H1 (cell line): ENCODE data around the gene FBXO8. TPM values are rescaled to one million over a fixed set of nuclear protein-coding genes. Genes with fewer than 3 reads are reported as not detected.

ENCODE experiments used
- CTCF ChIA-PET: fragments of 300-600 bp; sonication (Branson Sonifier 250); formaldehyde crosslinking; loops from one replicate; lab custom pipeline; 2021; ENCODE audit not compliant: partially characterized antibody; lab: Charles Lee
- POLR2A ChIA-PET: fragments of 300-600 bp; sonication (Branson Sonifier 250); formaldehyde crosslinking; loops from one replicate; lab custom pipeline; 2021; ENCODE audit warnings: inconsistent platforms; ENCODE audit not compliant: partially characterized antibody; lab: Charles Lee
- DNase-seq, 2 experiments: peaks; one replicate each; pipeline versions ENCODE4 v3.0.0 to v3.0.0-alpha.2; 2010 to 2022; ENCODE audit warnings: low spot score in 2 of 2, low read depth in 1 of 2, mixed read lengths in 1 of 2
- FAIRE-seq: peaks from 2 replicates; lab custom pipeline; 2011; peaks lifted over from hg19 to GRCh38; lab: Jason Lieb, UNC
- H2AFZ ChIP-seq: 2 replicates; pipeline ENCODE4 v1.8.1; 2012; ENCODE audit warnings: low read length, inconsistent platforms
- H2AK5ac ChIP-seq: 2 replicates; pipeline ENCODE4 v1.6.1; 2013; ENCODE audit warnings: low read depth, low read length
- H2BK120ac ChIP-seq: replicated peaks from 2 replicates; pipeline ENCODE3; 2013; ENCODE audit warnings: low read depth, low read length, inconsistent platforms
- H2BK12ac ChIP-seq: 2 replicates; pipeline ENCODE4 v1.6.1; 2013; ENCODE audit warnings: low read depth, low read length
- H2BK15ac ChIP-seq: 2 replicates; pipeline ENCODE4 v1.6.1; 2013; ENCODE audit warnings: low read length
- H2BK20ac ChIP-seq: 2 replicates; pipeline ENCODE4 v1.6.1; 2013; ENCODE audit warnings: low read length
- H2BK5ac ChIP-seq: 2 replicates; pipeline ENCODE4 v1.6.1; 2013; ENCODE audit warnings: low read depth, low read length
- H3K14ac ChIP-seq: 2 replicates; pipeline ENCODE4 v1.6.1; 2013; ENCODE audit warnings: inconsistent platforms; ENCODE audit not compliant: insufficient read length
- H3K18ac ChIP-seq: 2 replicates; pipeline ENCODE4 v1.6.1; 2013; ENCODE audit warnings: low read length; ENCODE audit errors: extremely low read depth
- H3K23ac ChIP-seq: 2 replicates; pipeline ENCODE4 v1.6.1; 2013; ENCODE audit warnings: inconsistent platforms; ENCODE audit not compliant: insufficient read length
- H3K23me2 ChIP-seq: 2 replicates; pipeline ENCODE4 v1.6.1; 2013; ENCODE audit warnings: low read depth, low read length
- H3K27ac ChIP-seq: 2 replicates; pipeline ENCODE4 v1.6.1; 2011; ENCODE audit warnings: low read depth, low read length, inconsistent platforms
- H3K27me3 ChIP-seq, 4 experiments: replicated peaks in 1 of 4; 1 replicate in 1 of 4; 2 replicates in 3 of 4; pipeline versions ENCODE4 v1.6.1 to v1.8.1; 2011 to 2013; ENCODE audit warnings: low read length in 3 of 4, mild to moderate bottlenecking in 3 of 4, inconsistent platforms in 2 of 4, mixed read lengths in 2 of 4, moderate library complexity in 1 of 4; ENCODE audit not compliant: control insufficient read depth in 3 of 4, insufficient read depth in 3 of 4; ENCODE audit errors: extremely low read depth in 1 of 4
- H3K36me3 ChIP-seq, 4 experiments: 2 replicates each; pipeline versions ENCODE4 v1.6.1 to v1.8.1; 2011 to 2013; ENCODE audit warnings: mild to moderate bottlenecking in 4 of 4, low read length in 3 of 4, moderate library complexity in 2 of 4, control low read depth in 1 of 4, inconsistent platforms in 1 of 4; ENCODE audit not compliant: insufficient read depth in 4 of 4, control insufficient read depth in 2 of 4
- H3K4ac ChIP-seq: replicated peaks from 2 replicates; pipeline ENCODE3; 2013; ENCODE audit warnings: low read length, low read depth, mixed read lengths, inconsistent platforms; ENCODE audit not compliant: insufficient read length
- H3K4me1 ChIP-seq, 4 experiments: replicated peaks in 1 of 4; 1 replicate in 1 of 4; 2 replicates in 3 of 4; pipeline versions ENCODE4 v1.6.1 to v1.8.1; 2011 to 2013; ENCODE audit warnings: low read length in 3 of 4, inconsistent platforms in 2 of 4, mixed read lengths in 1 of 4; ENCODE audit not compliant: insufficient read depth in 4 of 4, control insufficient read depth in 3 of 4
- H3K4me2 ChIP-seq, 2 experiments: 2 replicates each; pipeline versions ENCODE4 v1.6.1 to v1.8.1; 2011 to 2013; ENCODE audit warnings: low read depth in 2 of 2, low read length in 2 of 2, control low read depth in 1 of 2, inconsistent platforms in 1 of 2, mild to moderate bottlenecking in 1 of 2; ENCODE audit not compliant: insufficient read depth in 1 of 2
- H3K4me3 ChIP-seq, 4 experiments: fragments of 200-600, 300-600 bp in 1 of 4; sonication (generic), shearing (Covaris generic), sonication (Bioruptor Twin) in 1 of 4; 2 replicates each; pipeline versions ENCODE4 v1.5.1 to v1.8.1; 2011 to 2016; ENCODE audit warnings: low read length in 4 of 4, low read depth in 3 of 4, control low read depth in 2 of 4, inconsistent platforms in 2 of 4, mild to moderate bottlenecking in 2 of 4, mixed read lengths in 1 of 4, moderate library complexity in 1 of 4; ENCODE audit not compliant: insufficient read depth in 2 of 4; ENCODE audit errors: extremely low read depth in 1 of 4
- H3K56ac ChIP-seq: replicated peaks from 2 replicates; pipeline ENCODE3; 2013; ENCODE audit warnings: low read depth, mild to moderate bottlenecking, mixed read lengths, low read length, inconsistent platforms; ENCODE audit not compliant: insufficient read length
- H3K79me1 ChIP-seq: 2 replicates; pipeline ENCODE4 v1.6.1; 2013; ENCODE audit warnings: low read depth, low read length, control low read depth
- H3K79me2 ChIP-seq, 2 experiments: 2 replicates each; pipeline versions ENCODE4 v1.6.1 to v1.8.1; 2012 to 2013; ENCODE audit warnings: low read length in 2 of 2, mild to moderate bottlenecking in 2 of 2, inconsistent platforms in 1 of 2; ENCODE audit not compliant: insufficient read depth in 2 of 2, control insufficient read depth in 1 of 2
- H3K9ac ChIP-seq, 4 experiments: replicated peaks in 1 of 4; 1 replicate in 1 of 4; 2 replicates in 3 of 4; pipeline versions ENCODE4 v1.6.1 to v1.8.1; 2011 to 2013; ENCODE audit warnings: low read depth in 3 of 4, low read length in 3 of 4, control low read depth in 2 of 4, mild to moderate bottlenecking in 2 of 4, moderate library complexity in 2 of 4, inconsistent platforms in 1 of 4; ENCODE audit errors: extremely low read depth in 1 of 4
- H3K9me3 ChIP-seq, 2 experiments: 2 replicates each; pipeline versions ENCODE4 v1.6.1 to v1.8.1; 2012 to 2013; ENCODE audit warnings: mild to moderate bottlenecking in 2 of 2, moderate library complexity in 2 of 2, control low read depth in 1 of 2, inconsistent platforms in 1 of 2, low read depth in 1 of 2, low read length in 1 of 2, mixed read lengths in 1 of 2; ENCODE audit not compliant: insufficient read depth in 2 of 2
- H4K20me1 ChIP-seq, 2 experiments: replicated peaks in 1 of 2; 2 replicates each; pipeline versions ENCODE3 to v1.8.1; 2011 to 2013; ENCODE audit warnings: inconsistent platforms in 2 of 2, low read length in 2 of 2, mild to moderate bottlenecking in 1 of 2; ENCODE audit not compliant: insufficient read depth in 2 of 2, control insufficient read depth in 1 of 2
- H4K5ac ChIP-seq: 2 replicates; pipeline ENCODE4 v1.6.1; 2013; ENCODE audit warnings: low read length, low read depth, mixed read lengths, inconsistent platforms; ENCODE audit not compliant: insufficient read length
- H4K8ac ChIP-seq: 2 replicates; pipeline ENCODE4 v1.8.0; 2013; ENCODE audit warnings: mild to moderate bottlenecking, moderate library complexity, low read length, inconsistent platforms; ENCODE audit not compliant: insufficient read depth; ENCODE audit errors: extremely low read depth
- H4K91ac ChIP-seq: replicated peaks from 2 replicates; pipeline ENCODE3; 2013; ENCODE audit warnings: low read length, mixed read lengths, inconsistent platforms; ENCODE audit not compliant: insufficient read length
- CHD2 ChIP-seq: IDR thresholded peaks from 2 replicates; pipeline ENCODE4 v1.6.1; 2012; ENCODE audit warnings: low read length, improper control_type of control experiment
- KDM1A ChIP-seq: fragments of 200-600, 300-600 bp; sonication (generic); IDR thresholded peaks from 2 replicates; pipeline ENCODE4 v1.7.1; 2016; ENCODE audit warnings: mild to moderate bottlenecking, low read length, borderline replicate concordance
- SIX5 ChIP-seq: IDR thresholded peaks from 2 replicates; pipeline ENCODE4 v1.6.1; 2011; ENCODE audit warnings: mild to moderate bottlenecking, low read depth, low read length
- SUZ12 ChIP-seq: fragments of 200-600 bp; sonication (generic); IDR thresholded peaks from 2 replicates; pipeline ENCODE4 v1.6.1; 2012; ENCODE audit warnings: mild to moderate bottlenecking, inconsistent platforms, low read length, moderate library complexity, mixed read lengths
- WGBS, 2 experiments: shearing (Covaris generic) in 1 of 2; methylation state at CpG; one replicate each; pipeline versions ENCODE4 v1.1.6 to v1.1.7; 2013 to 2015; ENCODE audit warnings: low lambda C conversion rate in 2 of 2, mixed read lengths in 2 of 2, inconsistent platforms in 1 of 2, low coverage in 1 of 2, missing lambda C conversion rate in 1 of 2; ENCODE audit not compliant: insufficient replicate concordance in 2 of 2, insufficient coverage in 1 of 2, insufficient read length in 1 of 2; ENCODE audit errors: extremely low coverage in 1 of 2, missing lambda C conversion rate in 1 of 2; 5-methylcytosine and 5-hydroxymethylcytosine counted together
- polyA plus RNA-seq, 7 experiments: library from polyadenylated mRNA; depleted of rRNA in 3 of 7; stranded (reverse) in 5 of 7; unstranded in 2 of 7; fragments of >200 nt in 5 of 7; fragments of 200-250 nt in 2 of 7; gene quantifications; 1 replicate in 5 of 7; 2 replicates in 1 of 7; 4 replicates in 1 of 7; pipeline versions ENCODE4 v1.2.1 to v1.2.3, GENCODE V29; 2011 to 2013; ENCODE audit warnings: missing spikeins in 2 of 7, mixed read lengths in 2 of 7
- total RNA-seq: library from RNA; stranded (reverse); fragmentation: NEBNext Ultra II Directional; extraction: Animal tissue kit (Norgen Biotek cat#: 25700); gene quantifications from 2 replicates; pipeline ENCODE4 v1.2.1, GENCODE V29; 2021
- TF ChIP-seq, protein P1 (sequence below): IDR thresholded peaks from 2 replicates; pipeline ENCODE4 v1.6.1; 2011; ENCODE audit warnings: low read length, improper control_type of control experiment

The FBXO8 gene
- total and polyA plus RNA-seq, 2 of the 8 experiments (the other 6 are each of a cell fraction or from before 2014, with no cell fraction given) = 5.1 to 7.5 TPM

DNA sequence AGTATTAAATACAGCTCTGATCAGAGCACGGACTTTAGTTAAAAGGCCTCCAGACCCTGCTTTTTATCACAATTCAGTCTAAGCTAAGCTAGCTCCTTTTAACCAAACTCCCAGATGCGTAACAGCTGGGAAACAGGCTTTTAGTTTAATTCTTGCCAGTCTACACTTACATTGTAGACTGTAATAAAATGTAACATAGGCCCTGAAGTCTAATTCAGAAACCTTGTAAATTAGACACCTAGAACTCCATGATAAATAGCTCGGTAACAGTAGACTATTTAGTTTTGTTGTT is 20.1 kb downstream of the FBXO8 start:
- Histone ChIP-seq H3K36me3 (no peaks in the 10 kb centered on the region), H3K27me3 (no peaks in the 10 kb centered on the region), H2BK20ac (no peak overlapping the region), H3K18ac (no peak overlapping the region), H3K23ac (no peak overlapping the region), H3K4me1 (no peaks in the 10 kb centered on the region), H2BK15ac (no peak overlapping the region), H4K5ac (no peak overlapping the region), H3K4ac (no peak overlapping the region), H3K14ac (no peak overlapping the region), H3K27ac (no peak overlapping the region), H4K91ac (no peak overlapping the region), H4K20me1 (no peaks in the 10 kb centered on the region), H2AK5ac (no peak overlapping the region), H2BK5ac (no peak overlapping the region), H3K79me2 (no peaks in the 10 kb centered on the region), H3K9me3 (no peaks in the 10 kb centered on the region), H3K4me3 (no peak overlapping the region), H2AFZ (no peak overlapping the region), H3K4me2 (no peak overlapping the region), H2BK12ac (no peak overlapping the region), H3K56ac (no peak overlapping the region), H3K23me2 (no peaks in the 10 kb centered on the region), H4K8ac (no peak overlapping the region), H2BK120ac (no peak overlapping the region), H3K79me1 (no peaks in the 10 kb centered on the region), H3K9ac (no peak overlapping the region)
- 91% methylated on average over 3 of the region's 3 CpGs; no CpG with 5 or more reads in 1 of the 2 experiments for WGBS, 2 experiments
- no peak for DNase-seq
- CTCF ChIA-PET = interaction anchor here (0.7 kb wide), 1 partner anchor 206 kb away, joined by 3 read pairs; no protein-coding TSS in a partner anchor
- no peak for FAIRE-seq
- POLR2A ChIA-PET = no interaction called here
- TF ChIP-seq SIX5 = no peak
- TF ChIP-seq KDM1A = no peak
- no peak for TF ChIP-seq CHD2
- TF ChIP-seq SUZ12 = no peak
- TF ChIP-seq, protein P1, sequence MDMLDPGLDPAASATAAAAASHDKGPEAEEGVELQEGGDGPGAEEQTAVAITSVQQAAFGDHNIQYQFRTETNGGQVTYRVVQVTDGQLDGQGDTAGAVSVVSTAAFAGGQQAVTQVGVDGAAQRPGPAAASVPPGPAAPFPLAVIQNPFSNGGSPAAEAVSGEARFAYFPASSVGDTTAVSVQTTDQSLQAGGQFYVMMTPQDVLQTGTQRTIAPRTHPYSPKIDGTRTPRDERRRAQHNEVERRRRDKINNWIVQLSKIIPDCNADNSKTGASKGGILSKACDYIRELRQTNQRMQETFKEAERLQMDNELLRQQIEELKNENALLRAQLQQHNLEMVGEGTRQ = no peak
